ENCODE results near the gene NCKAP5.

DNA sequence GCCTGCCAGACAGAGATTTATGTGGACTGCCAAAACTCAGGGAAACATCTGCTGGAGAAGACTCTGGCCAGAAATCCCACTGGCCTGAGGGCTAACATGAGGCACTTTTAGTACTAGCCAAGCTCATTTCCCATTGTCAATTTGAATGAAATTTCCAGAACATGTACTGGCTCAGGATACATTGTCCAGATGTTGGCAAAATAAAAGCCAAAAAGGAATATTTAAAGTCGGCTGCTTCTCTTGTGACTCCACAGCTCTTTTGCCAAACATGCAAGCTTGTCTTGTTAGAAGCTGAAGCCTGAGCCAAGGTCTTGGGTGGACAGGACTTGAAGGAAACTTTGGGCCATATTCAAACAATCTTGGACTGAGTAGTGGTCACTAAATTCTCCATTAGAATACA is 215.5 kb downstream of the NCKAP5 start:
- TF ChIP-seq TAF1 (IDR thresholded peaks at IDR 0.05; ENCODE audit: borderline replicate concordance, low read depth, low read length) = no peak
- no peak for TF ChIP-seq POLR2A (IDR thresholded peaks at IDR 0.05; ENCODE audit: low read depth, low read length)
- TF ChIP-seq POLR2AphosphoS5 (IDR thresholded peaks at IDR 0.05; ENCODE audit: low read depth, low read length) = no peak

Data from GM12892 (cell line).